Measurements from ENCODE around the gene SULT1C4.

DNA sequence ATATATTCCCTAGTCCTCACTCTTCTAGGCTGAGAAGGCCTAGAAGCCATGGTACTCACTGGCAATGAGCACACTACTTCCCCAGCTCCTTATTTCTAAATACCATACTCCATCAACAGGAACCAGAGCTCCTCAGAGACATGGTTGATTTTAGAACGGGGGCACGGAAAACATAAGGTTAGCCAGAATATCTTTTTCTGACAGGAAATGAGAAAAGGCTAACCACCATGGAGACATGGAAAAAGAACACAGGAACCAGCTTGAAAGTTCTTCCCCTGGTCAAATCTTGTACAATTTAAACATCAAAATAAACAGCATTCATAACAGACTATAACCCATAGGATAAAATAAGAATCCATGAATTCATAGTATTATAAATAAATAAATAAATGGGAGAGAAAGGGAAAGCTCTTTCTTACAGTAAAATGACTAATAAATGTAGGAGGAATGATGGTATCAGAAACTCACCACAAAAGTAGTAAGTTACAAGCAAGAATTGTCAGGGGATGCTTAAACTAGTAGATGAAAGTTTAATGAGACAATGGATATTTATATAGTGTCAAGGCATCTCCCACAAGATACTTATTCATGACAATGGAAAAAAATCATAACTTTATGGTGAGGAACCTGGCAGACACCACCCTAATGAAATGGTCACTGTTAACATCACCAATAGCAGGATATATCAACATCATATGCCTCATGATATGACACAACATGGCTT, 50.7 kb downstream of the SULT1C4 start:
- TF ChIP-seq, protein P1, sequence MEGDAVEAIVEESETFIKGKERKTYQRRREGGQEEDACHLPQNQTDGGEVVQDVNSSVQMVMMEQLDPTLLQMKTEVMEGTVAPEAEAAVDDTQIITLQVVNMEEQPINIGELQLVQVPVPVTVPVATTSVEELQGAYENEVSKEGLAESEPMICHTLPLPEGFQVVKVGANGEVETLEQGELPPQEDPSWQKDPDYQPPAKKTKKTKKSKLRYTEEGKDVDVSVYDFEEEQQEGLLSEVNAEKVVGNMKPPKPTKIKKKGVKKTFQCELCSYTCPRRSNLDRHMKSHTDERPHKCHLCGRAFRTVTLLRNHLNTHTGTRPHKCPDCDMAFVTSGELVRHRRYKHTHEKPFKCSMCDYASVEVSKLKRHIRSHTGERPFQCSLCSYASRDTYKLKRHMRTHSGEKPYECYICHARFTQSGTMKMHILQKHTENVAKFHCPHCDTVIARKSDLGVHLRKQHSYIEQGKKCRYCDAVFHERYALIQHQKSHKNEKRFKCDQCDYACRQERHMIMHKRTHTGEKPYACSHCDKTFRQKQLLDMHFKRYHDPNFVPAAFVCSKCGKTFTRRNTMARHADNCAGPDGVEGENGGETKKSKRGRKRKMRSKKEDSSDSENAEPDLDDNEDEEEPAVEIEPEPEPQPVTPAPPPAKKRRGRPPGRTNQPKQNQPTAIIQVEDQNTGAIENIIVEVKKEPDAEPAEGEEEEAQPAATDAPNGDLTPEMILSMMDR (conservative IDR thresholded peaks at IDR 0.05; ENCODE audit: low read depth, low read length): no peak
- TF ChIP-seq EZH2 (IDR thresholded peaks at IDR 0.05; ENCODE audit: borderline replicate concordance, low read depth, low read length, poor library complexity, severe bottlenecking): no peak

Measured in A673 (cell line).